GM19193 (cell line): ENCODE results near the gene SMS.

Source experiments
- POLR2A ChIP-seq: IDR thresholded peaks from 4 replicates; pipeline ENCODE4 v1.6.1; 2011; ENCODE audit not compliant: insufficient read depth, insufficient read length; ENCODE audit errors: extremely low read depth

The SMS gene

DNA sequence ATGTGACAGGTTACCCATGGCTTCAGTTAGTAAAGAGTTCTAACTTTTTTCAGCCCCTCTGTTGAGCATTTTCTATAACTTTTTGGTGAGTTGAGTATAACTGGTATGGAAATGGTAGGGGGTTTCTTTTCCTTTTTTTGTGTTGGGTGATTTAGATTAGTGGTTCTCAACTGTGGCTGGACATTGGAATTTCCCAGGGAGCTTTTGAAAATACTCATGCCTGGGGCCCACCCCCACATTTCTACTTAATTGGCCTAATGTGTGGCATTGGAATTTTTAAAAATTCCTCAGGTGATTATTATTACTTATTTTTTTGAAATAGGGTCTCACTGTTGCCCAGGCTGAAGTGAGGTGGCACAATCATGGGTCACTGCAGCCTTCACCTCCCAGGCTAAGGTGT lies 21.9 kb downstream of the SMS start:
- no peak for TF ChIP-seq POLR2A

DNA sequence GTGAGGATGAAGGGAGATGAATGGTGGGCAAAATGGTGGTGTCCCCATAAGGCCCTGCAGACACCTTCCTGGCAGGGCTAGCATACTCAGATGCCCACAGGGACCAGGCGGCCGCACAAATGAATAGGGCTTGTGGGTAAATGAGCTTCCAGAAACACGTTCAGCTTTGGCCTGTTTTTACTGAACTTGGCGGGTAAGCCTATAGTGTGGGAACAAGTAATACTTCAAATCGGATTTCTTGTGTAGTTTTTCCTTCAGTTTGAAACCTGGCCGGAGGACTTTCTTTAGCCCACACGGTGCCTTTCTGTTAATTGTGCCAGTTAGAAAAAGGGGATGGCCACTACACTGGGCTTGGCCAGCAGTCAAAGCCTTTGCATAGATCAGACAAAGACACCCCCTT lies 22.8 kb downstream of the SMS start:
- no peak for TF ChIP-seq POLR2A

DNA sequence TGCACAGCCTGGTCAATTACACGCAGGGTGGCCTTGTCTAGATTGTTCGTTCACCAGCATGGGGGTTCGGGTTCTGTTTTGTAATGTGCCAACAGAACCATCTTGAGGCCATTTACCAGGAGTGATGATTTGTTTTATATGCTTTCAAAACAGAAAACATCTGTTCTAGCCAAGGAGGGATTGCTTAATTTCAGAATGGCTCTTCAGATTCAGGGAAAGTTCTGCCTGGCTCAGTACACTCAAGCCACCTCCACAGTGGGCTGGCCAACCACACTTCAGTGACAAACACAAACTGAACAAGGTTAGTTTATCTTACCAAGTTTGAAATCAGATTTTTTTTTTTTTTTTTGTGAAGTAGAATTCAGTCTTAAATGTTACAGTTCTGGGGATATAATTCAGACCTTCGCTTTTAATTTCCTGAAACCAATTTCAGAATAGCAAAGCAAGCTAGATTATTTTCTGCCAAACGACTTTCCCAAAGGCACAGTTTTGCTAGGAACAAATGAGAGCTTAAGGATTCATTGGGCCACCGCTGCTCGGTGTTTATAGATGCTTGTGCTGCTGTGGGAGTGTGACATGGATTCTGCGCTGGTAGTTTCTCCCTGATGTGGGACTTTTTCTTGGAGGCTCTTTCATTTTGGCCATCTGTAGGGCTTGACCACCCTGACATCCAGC lies 23.4 kb downstream of the SMS start:
- TF ChIP-seq POLR2A, result no peak

DNA sequence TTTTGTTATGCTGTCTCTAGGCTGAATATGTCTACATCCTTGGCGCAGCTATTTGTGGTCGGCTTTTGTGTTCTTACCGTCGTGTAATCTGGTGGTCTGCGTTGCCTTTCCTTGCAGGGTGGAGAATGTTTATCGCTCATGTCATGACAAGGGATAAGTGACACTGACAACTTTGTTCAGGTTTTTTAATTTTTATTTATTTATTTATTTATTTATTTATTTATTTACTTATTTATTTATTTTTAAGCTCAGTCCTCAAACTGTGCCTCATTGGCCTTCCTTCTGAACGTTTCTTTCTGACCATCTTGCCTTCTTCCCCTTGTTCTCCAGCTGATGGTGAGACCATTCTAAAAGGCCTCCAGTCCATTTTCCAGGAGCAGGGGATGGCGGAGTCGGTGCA lies 26.4 kb downstream of the SMS start:
- TF ChIP-seq POLR2A, result no peak

DNA sequence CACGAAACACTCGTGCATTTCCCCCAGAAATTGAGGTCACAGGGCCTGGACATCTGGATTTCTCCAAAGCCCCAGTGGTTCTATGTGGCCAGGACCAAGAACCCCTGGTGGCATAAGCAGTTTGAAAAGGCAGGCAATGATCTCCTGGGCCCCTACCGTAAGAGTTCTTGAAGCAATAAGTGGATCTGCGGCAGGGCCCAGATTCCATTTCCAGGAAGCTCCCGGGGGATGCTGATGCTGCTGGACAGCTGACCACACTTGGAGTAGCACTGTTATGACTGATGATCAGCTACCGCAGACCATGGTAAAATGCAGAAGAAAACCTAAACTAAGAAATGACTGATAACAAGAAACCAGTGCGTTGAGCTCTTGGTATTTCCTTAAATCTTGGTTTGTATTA lies 27.8 kb downstream of the SMS start:
- no peak for TF ChIP-seq POLR2A

DNA sequence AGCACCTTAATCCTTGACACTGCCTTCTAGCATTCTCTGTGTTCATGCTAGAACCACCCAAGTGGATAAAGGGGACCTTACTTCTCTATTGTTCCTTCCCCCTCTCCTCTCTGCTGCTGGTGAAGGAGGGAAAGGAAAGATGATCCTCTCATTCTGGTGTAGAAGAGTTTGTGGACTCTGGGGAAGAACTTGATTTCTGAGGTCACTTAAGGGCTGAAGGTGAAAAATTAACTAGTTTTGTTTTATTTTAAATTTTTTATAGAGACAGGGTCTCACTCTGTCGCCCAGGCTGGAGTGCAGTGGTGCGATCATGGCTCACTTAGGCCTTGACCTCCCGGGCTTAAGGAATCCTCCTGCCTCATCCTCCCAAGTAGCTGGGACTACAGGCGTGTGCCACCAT lies 29.8 kb downstream of the SMS start:
- no peak for TF ChIP-seq POLR2A

DNA sequence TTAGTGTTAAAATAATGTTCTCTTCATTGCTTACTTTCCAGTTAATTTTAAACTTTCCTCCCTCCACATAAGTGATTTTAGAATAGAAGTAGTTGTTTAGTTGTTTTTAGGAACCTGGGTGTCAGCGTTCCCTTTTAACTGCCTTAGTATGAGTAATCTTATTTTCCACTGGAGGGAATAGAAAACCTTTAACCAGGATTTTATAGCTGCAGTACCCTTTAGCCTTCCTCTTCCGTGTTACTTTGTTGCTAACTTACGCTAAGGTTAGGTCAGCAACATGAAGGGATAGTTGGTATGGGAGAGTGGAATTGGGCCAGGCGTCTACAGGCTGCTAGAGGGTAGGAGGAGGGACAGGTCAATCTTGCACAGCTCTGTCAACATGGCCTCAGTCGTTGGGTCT lies 31.5 kb downstream of the SMS start:
- no peak for TF ChIP-seq POLR2A

DNA sequence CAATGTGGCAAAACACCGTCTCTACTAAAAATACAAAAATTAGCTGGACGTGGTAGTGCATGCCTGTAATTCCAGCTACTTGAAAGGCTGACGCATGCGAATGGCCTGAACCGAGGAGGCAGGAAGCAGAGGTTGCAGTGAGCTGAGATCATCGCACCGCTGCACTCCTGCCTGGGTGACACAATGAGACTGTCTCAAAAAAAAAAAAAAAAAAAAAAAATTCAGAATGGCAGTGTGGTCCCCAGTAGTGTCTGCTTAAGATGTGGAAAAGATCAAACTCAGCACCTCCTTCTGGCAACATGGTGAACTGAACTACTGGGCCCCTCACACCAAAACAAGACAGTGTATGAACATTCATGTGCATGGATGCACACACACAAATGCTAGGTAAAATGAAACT lies 32.2 kb downstream of the SMS start:
- TF ChIP-seq POLR2A, result no peak

DNA sequence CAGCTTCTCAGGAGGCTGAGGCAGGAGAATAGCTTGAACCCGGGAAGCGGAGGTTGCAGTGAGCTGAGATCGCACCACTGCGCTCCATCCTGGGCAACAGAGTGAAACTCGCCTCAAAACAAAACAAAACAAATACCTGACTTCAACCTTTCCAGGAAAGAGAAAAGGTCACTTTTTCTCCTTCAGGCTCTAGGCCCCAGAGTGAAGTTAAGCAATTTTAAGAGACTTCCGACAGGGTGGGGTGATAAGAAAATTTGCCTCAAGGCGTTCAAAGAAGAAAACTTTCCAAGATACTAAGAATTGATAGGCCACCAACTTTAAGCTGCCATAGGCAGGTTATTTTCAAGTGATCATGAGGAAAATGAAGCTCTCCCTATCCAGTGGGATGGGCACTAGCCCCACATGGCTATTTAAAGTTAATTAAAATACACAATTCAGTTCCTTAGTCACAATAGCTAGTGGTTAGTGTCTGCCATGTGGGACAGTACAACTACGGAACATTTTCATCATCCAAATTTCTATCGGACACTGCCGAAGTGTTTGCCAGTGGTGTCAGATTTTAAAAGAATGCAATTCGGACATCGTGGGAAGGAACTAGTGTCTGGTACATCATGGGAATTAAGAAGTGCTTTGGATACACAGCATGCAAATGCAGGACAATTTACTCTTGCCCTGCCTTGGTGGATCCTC lies 33.0 kb downstream of the SMS start:
- TF ChIP-seq POLR2A, result no peak

DNA sequence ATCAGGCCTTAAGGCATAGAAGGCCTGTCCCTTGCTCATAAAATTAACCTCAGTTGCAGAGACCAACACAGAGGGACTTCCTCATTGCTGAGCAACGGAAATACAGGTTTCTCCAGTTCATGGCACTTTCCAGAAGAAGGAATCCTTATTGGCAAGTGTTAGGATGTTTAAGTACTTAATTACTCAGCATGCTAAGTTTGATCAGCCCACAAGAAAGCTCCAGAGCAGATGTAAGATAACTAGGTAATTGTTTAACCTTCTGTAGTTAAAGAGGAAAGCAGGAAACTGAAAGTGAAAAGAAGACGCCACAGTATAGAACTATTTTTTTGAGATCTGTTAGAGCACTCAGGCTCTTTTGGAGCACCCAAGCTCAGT lies 33.5 kb downstream of the SMS start:
- TF ChIP-seq POLR2A, result no peak

DNA sequence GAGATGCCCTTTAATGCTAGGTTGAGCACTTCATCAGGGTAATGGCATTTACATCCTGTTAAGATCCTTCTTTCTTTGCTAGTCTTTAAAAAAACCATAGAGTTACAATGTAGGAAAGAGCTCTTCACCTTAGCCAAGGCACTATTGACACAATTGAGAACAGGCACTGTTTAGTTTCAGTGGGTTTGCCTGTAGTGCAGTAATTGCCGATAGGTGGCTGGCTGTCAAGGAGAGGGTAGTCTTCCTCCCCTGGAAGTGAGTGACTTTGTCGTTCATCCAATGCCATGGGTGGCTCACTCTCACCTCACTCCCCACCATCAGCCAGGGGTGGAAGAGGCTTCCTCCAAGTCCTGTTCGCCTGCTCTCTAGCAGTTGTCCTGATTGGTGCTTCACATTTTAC lies 34.7 kb downstream of the SMS start:
- TF ChIP-seq POLR2A, result no peak

DNA sequence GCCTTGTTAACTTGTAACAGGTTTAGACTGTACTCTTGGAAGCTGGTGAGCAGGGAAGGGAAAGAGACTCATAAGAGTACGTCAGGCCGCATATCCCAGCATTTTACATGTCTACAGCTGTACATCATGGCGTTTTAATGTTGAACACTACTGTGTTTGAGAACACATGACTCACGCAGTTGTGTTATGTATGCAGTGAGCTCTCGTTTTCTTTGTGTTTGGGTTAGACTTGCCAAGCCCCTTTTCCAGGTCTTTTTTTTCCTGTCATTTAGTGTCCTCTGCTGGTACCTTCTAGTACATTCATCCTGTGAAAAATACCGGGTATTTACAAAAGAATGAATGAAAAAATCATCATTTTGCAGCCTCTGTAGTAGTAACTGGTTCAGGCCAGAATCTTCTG lies 35.3 kb downstream of the SMS start:
- no peak for TF ChIP-seq POLR2A

DNA sequence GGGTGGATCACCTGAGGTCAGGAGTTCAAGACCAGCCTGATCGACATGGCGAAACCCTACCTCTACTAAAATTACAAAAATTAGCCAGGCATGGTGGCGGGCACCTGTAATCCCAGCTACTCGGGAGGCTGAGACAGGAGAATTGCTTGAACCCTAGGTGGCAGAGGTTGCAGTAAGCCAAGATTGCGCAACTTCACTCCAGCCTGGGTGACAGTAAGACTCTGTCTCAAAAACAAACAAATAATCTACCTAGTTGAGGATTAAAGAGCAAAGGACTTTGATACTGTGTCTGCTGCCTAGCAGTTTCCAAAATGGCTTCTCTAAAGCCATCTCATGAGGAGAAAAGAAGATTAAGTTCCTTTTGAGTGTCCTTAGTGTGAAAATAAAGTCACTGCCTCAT lies 37.8 kb downstream of the SMS start:
- no peak for TF ChIP-seq POLR2A

DNA sequence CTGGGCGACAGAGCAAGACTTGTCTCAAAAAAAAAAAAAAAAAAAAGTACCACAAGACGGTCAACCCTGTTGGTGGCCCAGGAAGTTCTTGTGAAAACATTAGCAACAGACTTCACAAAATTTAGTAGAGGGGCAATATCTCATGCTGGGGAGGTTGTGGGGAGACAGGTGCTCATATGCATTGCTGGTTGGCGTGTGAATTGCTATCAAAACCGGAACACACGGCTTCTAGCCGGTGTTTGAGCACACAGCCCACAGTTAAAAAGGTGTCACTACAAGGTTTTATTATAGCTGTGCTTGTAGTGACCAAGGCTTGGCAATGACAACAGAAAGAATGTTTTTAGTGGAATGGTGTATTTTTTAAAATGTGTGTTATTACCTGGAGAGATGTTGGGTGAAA lies 41.8 kb downstream of the SMS start:
- TF ChIP-seq POLR2A, result no peak

DNA sequence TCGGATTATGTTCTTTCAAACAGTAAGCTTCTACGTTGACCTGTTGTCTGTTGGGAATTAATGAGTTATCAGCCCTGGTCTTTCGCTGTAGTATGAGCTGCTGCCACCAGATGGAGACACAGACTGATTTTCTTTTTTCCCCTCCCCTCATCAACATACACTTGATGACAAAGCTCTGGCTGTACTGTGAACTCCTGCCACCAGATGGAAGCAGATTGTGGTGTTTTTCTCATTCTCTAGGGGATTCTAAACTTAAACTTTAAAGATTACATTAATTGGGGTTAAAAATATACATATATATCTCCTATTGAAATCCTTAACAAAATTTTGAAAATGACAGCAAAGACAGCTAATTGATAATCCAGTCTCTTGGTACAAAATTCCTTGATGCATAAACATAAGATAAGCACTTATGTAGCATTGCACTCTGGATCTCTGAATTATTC lies 44.8 kb downstream of the SMS start:
- TF ChIP-seq POLR2A, result no peak

DNA sequence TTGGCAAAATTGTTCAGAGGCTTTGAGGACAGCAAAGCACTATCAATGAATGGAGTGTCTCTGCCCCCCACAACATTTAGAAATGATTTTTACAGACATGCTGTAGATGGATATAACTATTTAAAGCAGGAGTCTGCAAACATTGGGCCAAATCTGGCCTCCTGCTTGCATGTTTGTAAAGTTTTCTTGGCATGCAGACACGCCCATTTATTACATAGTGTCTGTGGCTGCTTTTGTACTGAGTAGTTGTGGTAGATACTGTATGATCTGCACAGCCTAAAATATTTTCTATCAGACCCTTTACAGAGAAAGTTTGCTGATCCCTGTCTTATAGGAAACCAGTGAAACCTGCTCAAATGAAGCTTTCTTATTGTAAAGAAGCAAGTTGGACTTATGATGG lies 46.1 kb downstream of the SMS start:
- no peak for TF ChIP-seq POLR2A

DNA sequence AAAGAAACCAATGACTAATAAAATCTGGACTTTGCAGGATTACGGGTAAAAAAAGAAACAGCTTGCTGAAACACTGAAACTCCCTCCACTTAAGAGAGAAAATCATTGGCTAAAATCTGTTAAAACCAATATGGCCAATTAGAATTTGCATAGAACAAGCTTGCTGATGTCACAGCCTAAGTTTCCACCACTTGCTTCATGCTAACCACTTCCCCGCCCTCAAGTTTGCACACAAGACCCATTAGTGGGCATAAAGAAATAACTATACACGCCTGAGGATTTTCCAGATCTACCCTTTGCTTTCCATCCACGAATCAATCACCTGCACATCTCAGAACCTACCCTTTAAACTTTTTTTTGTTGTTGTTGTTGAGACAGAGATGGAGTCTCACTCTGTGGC lies 48.9 kb downstream of the SMS start:
- TF ChIP-seq POLR2A, result no peak
